HG03571 (cell line): ENCODE data around the gene TMEM132A.

Experiments used
- ATAC-seq: cut with Tn5 transposase; IDR thresholded peaks from one replicate; pipeline ENCODE4 v1.9.1; 2021; ENCODE audit not compliant: unreplicated experiment

Gene TMEM132A

DNA sequence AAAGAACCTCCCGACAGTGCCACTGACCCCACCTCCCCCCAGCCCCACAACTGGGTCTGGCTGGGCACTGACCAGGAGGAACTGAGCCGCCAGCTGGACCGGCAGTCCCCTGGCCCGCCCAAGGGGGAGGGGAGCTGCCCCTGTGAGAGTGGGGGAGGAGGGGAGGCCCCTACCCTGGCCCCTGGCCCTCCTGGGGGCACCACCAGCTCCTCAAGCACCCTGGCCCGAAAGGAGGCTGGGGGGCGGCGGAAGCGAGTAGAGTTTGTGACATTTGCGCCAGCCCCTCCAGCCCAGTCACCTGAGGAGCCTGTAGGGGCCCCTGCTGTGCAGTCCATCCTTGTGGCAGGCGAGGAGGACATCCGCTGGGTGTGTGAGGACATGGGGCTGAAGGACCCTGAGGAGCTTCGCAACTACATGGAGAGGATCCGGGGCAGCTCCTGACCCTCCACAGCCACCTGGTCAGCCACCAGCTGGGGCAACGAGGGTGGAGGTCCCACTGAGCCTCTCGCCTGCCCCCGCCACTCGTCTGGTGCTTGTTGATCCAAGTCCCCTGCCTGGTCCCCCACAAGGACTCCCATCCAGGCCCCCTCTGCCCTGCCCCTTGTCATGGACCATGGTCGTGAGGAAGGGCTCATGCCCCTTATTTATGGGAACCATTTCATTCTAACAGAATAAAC is 12.3 kb downstream of the TMEM132A start:
- no peak for ATAC-seq

- ATAC-seq = no peak
These were observed 12.9 kb downstream of the TMEM132A start for GRCh38 chr11:60937144-60937527.

GRCh38 chr11:60937811-60938210 is 13.6 kb downstream of the TMEM132A start:
- no peak for ATAC-seq

DNA sequence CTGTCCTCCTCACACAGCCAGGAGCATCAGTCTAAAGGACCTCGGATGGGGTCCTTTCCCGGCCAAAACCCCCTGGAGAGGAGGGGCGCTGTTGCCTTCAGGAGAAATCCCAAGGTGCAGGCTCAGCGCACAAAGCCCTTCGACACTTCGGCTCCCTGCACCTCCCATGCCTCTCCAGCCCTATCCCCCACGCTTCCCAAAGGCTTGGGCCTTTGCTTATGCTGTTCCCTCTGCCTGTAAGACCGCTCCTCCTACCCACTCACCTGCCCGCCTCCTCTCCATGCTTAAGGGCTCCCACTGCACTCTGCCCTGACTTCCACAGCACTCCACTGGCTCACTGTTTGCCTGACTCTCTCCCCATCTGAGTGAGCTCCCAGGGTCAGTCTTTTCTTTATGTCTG is 14.2 kb downstream of the TMEM132A start:
- no peak for ATAC-seq

GRCh38 chr11:60939301-60939700 is 15.0 kb downstream of the TMEM132A start:
- ATAC-seq = no peak

GRCh38 chr11:60939855-60940254 is 15.6 kb downstream of the TMEM132A start:
- ATAC-seq = no peak

GRCh38 chr11:60941371-60942119 is 17.3 kb downstream of the TMEM132A start:
- no peak for ATAC-seq

GRCh38 chr11:60942219-60942618 is 18.0 kb downstream of the TMEM132A start:
- ATAC-seq = no peak

- ATAC-seq = no peak
These were observed 18.8 kb downstream of the TMEM132A start for GRCh38 chr11:60942970-60943565.

DNA sequence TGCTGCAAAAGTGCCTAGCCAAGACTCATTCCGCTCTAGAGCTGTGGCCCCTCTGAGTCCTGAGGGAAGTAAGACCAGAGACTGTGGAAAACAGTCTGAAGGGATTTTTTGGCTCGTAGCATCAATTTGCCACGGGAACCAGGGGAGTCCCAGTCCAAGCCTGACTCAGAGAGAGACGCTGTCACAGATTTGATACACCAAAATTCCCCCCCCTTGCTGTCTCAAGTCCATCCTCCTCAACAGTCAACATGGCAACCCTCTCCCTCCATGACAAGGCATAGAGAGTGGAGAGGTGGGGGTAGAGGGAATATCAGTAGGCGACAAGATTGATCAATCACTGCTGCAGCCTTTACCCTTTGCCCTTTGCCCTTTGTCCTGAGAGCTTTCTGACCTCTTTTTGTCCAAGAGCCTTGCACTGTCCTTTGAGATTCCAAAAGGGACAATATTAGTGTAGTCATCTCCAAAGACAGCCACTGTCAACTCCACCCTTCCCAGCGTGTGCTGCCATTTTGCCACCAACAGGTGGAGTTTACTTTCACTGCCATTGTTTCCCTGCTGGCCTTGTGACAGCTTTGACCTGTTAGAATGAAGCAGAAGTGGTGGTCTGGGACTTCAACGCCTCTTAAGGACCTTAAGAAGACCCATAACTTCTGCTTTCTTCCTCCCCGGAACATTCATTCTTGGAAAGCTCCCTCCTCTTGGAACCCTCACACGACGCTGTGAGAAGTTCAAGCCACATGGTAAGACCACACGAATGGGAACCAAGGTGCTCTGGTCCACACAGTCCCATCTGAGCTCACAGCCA is 20.4 kb downstream of the TMEM132A start:
- no peak for ATAC-seq

DNA sequence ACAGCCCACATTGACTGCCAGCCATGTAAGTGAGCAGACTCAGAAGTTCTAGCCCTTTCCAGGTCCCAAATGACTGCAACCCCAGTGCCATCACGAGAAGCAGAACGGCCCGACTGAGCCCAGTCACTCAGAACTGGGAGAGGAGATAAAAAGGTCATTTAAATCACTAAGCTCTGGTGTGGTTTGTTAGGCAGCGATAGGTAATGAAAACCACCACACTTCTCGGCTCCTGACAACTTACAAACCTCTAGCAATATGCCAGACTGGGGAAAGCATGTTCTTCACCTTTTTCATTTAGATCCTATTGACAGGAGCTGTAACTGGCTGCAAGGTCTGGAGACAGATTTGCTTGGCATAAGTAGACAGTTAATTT is 21.0 kb downstream of the TMEM132A start:
- ATAC-seq = no peak

DNA sequence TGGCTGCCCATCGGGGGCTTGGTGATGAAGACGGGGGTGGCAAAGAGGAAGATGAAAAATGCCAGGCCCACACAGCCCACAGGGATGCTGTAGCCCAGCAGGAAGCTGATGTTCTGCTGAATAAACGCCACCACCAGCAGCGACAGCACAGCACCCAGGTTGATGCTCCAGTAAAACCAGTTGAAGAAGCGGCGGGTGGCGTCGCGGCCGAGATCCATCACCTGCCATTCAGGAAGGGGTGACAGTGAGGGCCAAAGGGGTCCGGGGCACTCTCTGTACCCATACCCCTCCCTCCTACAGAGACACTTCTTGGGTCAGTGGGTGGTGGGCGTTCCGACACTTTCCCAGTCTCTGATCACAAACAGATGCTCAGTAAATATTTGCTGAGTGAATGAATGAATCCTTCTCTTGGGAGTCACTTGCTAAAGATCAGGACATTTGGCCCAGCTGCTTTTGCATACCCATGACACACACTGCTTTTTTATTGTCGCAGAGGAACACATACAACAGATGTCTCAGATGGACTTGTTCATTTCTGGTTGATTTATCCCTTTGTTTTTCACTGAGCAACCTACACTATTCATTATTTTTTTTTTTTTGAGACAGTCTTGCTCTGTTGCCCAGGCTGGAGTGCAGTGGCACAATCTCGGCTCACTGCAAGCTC is 22.5 kb downstream of the TMEM132A start:
- no peak for ATAC-seq

- no peak for ATAC-seq
These were observed 23.4 kb downstream of the TMEM132A start for GRCh38 chr11:60947700-60948099.

GRCh38 chr11:60948250-60948649 is 24.0 kb downstream of the TMEM132A start:
- ATAC-seq = no peak

GRCh38 chr11:60950024-60950423 is 25.8 kb downstream of the TMEM132A start:
- ATAC-seq = no peak

GRCh38 chr11:60950933-60951605 is 26.8 kb downstream of the TMEM132A start:
- ATAC-seq = no peak

- no peak for ATAC-seq
These were observed 27.3 kb downstream of the TMEM132A start for GRCh38 chr11:60951606-60951903.

GRCh38 chr11:60951904-60952741 is 27.9 kb downstream of the TMEM132A start, which contains the start of gene SLC15A3:
SLC15A3 (minus strand) TSS chr11:60952176; CDS start chr11:60951551, 625 bp downstream.
- ATAC-seq = peak; percentile 68

DNA sequence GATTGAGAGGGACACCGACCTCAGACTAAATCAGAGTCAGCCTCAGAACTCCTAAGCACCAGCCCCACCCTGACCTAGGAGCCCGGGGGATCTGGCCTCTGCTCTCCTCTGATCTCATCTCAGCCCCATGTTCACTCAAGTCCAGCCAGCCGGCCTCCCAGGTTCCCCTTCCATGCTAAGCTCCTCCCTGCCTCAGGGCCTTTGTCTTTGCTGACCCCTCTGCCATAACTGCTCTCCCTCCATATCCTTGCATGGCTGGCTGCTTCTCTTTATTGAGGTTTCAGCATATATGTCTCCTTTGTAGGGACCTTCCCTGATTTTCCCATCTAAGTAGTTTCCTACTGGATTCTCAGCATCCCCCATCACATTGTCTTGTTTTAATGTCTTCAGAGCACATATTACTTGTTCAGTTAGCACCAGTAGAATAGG is 28.5 kb downstream of the TMEM132A start:
- ATAC-seq = no peak

- ATAC-seq = no peak
These were observed 29.5 kb downstream of the TMEM132A start for GRCh38 chr11:60953781-60954180.
